ENCODE data around the gene KIT. TPM values are rescaled to one million over a fixed set of nuclear protein-coding genes. Genes with fewer than 3 reads are reported as not detected.

KIT gene
- total and polyA plus RNA-seq, 10 of the 15 experiments (the other 5 are each of a cell fraction or from before 2014, with no cell fraction given) = 0.01 to 0.03 TPM; not detected in 8

- DNase-seq (ENCODE audit: low read depth, low spot score) (no peak), FAIRE-seq (no peak), ATAC-seq (peak; percentile 33; the same call in 1 of the 3 replicates)
- no peaks in the 10 kb centered on the region for H3K79me2 ChIP-seq (ENCODE audit: control insufficient read depth, insufficient read depth, low read length)
- ChIA-PET SMC1A (ENCODE audit: uncharacterized antibody, unreplicated experiment) (interaction anchor here (0.8 to 1.3 kb wide), 2 partner anchors 13 to 62 kb away, joined by 3 read pairs; no protein-coding TSS in a partner anchor), CTCF (interaction anchor here (1.2 kb wide), 1 partner anchor 42 kb away, joined by 4 read pairs; no protein-coding TSS in a partner anchor), RAD21 (ENCODE audit: unreplicated experiment) (no interaction called here), POLR2A (no interaction called here)
- H3K4me3 ChIP-seq = no peak overlapping the region
- H3K36me3 ChIP-seq (ENCODE audit: control insufficient read depth in 2 of 2, insufficient read depth in 2 of 2, low read length in 1 of 2) = no peaks in the 10 kb centered on the region
- peaks cover 4% of the 10 kb centered on the region; the same call in 1 of the 3 replicates for H3K9me3 ChIP-seq (replicated peaks; ENCODE audit: control insufficient read depth, insufficient read depth, low read length)
- peaks cover 13% of the 10 kb centered on the region for H3K4me1 ChIP-seq (ENCODE audit: control insufficient read depth, insufficient read depth, low read length)
- no peaks in the 10 kb centered on the region for H3K27me3 ChIP-seq (replicated peaks in 1 of 2; ENCODE audit: control insufficient read depth in 2 of 2, insufficient read depth in 2 of 2, low read length in 1 of 2)
- peak overlapping the region; percentile 25; the same call in 1 of the 2 replicates for H3K4me2 ChIP-seq (ENCODE audit: control insufficient read depth, insufficient read depth)
- no peaks in the 10 kb centered on the region for H4K20me1 ChIP-seq (ENCODE audit: control insufficient read depth, insufficient read depth)
- TF ChIP-seq ZNF217 (IDR thresholded peaks at IDR 0.05) = no peak
- no peak for TF ChIP-seq FOXM1 (IDR thresholded peaks at IDR 0.05; ENCODE audit: low read depth, low read length)
- peak; percentile 56; the same call in 1 of the 2 replicates for TF ChIP-seq SPI1 (IDR thresholded peaks at IDR 0.05; ENCODE audit: borderline replicate concordance, insufficient read depth, low read depth, low read length)
- H3K27ac ChIP-seq (ENCODE audit: control insufficient read depth, insufficient read depth) = no peak overlapping the region
- WGBS (ENCODE audit: insufficient coverage, insufficient replicate concordance, low lambda C conversion rate, missing lambda C conversion rate) = 27% methylated on average over 3 of the region's 3 CpGs
- in situ Hi-C loops (cut with MboI) (no loop called here), intact Hi-C loops (cut with micrococcal nuclease; ENCODE audit: unreplicated experiment) (no loop called here)
- no peak overlapping the region for H3K9ac ChIP-seq (ENCODE audit: control insufficient read depth, insufficient read depth, low read length)
- H2AFZ ChIP-seq (ENCODE audit: control insufficient read depth, low read depth, low read length) = peak overlapping the region; percentile 34
- no TSS peak for BruUV-seq (replicated peaks)
Measured at GRCh38 chr4:54728368-54728767, 70.6 kb downstream of the KIT start.

- H3K36me3 ChIP-seq (ENCODE audit: control insufficient read depth in 2 of 2, insufficient read depth in 2 of 2, low read length in 1 of 2) = no peaks in the 10 kb centered on the region
- H3K27me3 ChIP-seq (replicated peaks in 1 of 2; ENCODE audit: control insufficient read depth in 2 of 2, insufficient read depth in 2 of 2, low read length in 1 of 2) = no peaks in the 10 kb centered on the region
- no peak overlapping the region for H3K4me2 ChIP-seq (ENCODE audit: control insufficient read depth, insufficient read depth)
- in situ Hi-C loops (cut with MboI) (no loop called here), intact Hi-C loops (cut with micrococcal nuclease; ENCODE audit: unreplicated experiment) (no loop called here)
- no peaks in the 10 kb centered on the region for H3K79me2 ChIP-seq (ENCODE audit: control insufficient read depth, insufficient read depth, low read length)
- no peak overlapping the region for H3K4me3 ChIP-seq
- POLR2A ChIA-PET = no interaction called here
- ATAC-seq (no peak), DNase-seq (ENCODE audit: low read depth, low spot score) (no peak), FAIRE-seq (no peak)
- CTCF ChIA-PET = no interaction called here
- no peaks in the 10 kb centered on the region for H4K20me1 ChIP-seq (ENCODE audit: control insufficient read depth, insufficient read depth)
- WGBS (ENCODE audit: insufficient coverage, insufficient replicate concordance, low lambda C conversion rate, missing lambda C conversion rate) = 0% methylated on average over 1 of the region's 1 CpG
- no peak overlapping the region for H3K9ac ChIP-seq (ENCODE audit: control insufficient read depth, insufficient read depth, low read length)
- SMC1A ChIA-PET (ENCODE audit: uncharacterized antibody, unreplicated experiment) = interaction anchor here (1.3 kb wide), 1 partner anchor 61 kb away, joined by 3 read pairs; no protein-coding TSS in a partner anchor
- no peak overlapping the region for H2AFZ ChIP-seq (ENCODE audit: control insufficient read depth, low read depth, low read length)
- RAD21 ChIA-PET (ENCODE audit: unreplicated experiment) = no interaction called here
- H3K27ac ChIP-seq (ENCODE audit: control insufficient read depth, insufficient read depth) = no peak overlapping the region
- H3K4me1 ChIP-seq (ENCODE audit: control insufficient read depth, insufficient read depth, low read length) = peaks cover 13% of the 10 kb centered on the region
- peaks cover 4% of the 10 kb centered on the region; the same call in 1 of the 3 replicates for H3K9me3 ChIP-seq (replicated peaks; ENCODE audit: control insufficient read depth, insufficient read depth, low read length)
- TF ChIP-seq KLF5 (IDR thresholded peaks at IDR 0.05; ENCODE audit: partially characterized antibody) (no peak), NFYB (IDR thresholded peaks at IDR 0.05; ENCODE audit: insufficient read depth, low read depth, low read length) (no peak), NBN (IDR thresholded peaks at IDR 0.05) (no peak), CEBPB (IDR thresholded peaks at IDR 0.05; ENCODE audit: borderline replicate concordance in 1 of 2, low read depth in 2 of 2, low read length in 2 of 2) (no peak), NKRF (conservative IDR thresholded peaks at IDR 0.05) (no peak), RELB (IDR thresholded peaks at IDR 0.05; ENCODE audit: low read depth) (no peak), ZNF217 (IDR thresholded peaks at IDR 0.05) (no peak), STAT3 (IDR thresholded peaks at IDR 0.05; ENCODE audit: low read depth, low read length) (no peak), SMARCA5 (IDR thresholded peaks at IDR 0.05) (no peak), RUNX3 (IDR thresholded peaks at IDR 0.05; ENCODE audit: low read length) (no peak), CBFB (IDR thresholded peaks at IDR 0.05; ENCODE audit: low read depth) (no peak)
- BruUV-seq (replicated peaks) = no TSS peak
Measured at GRCh38 chr4:54729256-54729655, 71.5 kb downstream of the KIT start.

Measured in GM12878 (cell line).